Peyer's patch (tissue), 4 donors: ENCODE measurements around the gene SPATS2. TPM values are rescaled to one million over a fixed set of nuclear protein-coding genes. Genes with fewer than 3 reads are reported as not detected.

ENCODE experiments used
- DNase-seq, 3 donors: peaks; one replicate each; pipeline ENCODE4 v3.0.0-alpha.2; 2017 to 2019
- H3K27ac ChIP-seq, 4 donors: fragments of 200-600 bp; sonication (generic); one replicate each; pipeline ENCODE4 v1.5.1; 2016 to 2019
- H3K27me3 ChIP-seq, 2 donors: fragments of 200-600 bp; sonication (generic); one replicate each; pipeline ENCODE4 v1.5.1; 2019
- H3K36me3 ChIP-seq, 3 donors: fragments of 200-600 bp; sonication (generic); one replicate each; pipeline ENCODE4 v1.5.1; 2016 to 2019
- H3K4me1 ChIP-seq, 4 donors: fragments of 200-600 bp; sonication (generic); one replicate each; pipeline ENCODE4 v1.5.1; 2016 to 2019
- H3K4me3 ChIP-seq, 4 donors: fragments of 200-600 bp; sonication (generic); 1 replicate in 3 of 4; 2 replicates in 1 of 4; pipeline ENCODE4 v1.5.1; 2016 to 2019; ENCODE audit warnings: mild to moderate bottlenecking in 1 of 4
- H3K9me3 ChIP-seq, 4 donors: fragments of 200-600 bp; sonication (generic); one replicate each; pipeline ENCODE4 v1.5.1; 2016 to 2019; ENCODE audit warnings: mild to moderate bottlenecking in 1 of 4
- CTCF ChIP-seq, 6 experiments: fragments of 450-650 bp in 4 of 6; fragments of 200-600 bp in 2 of 6; sonication (generic) in 1 of 6; IDR thresholded peaks; one replicate each; pipeline ENCODE4 v1.5.1; 2017 to 2019; ENCODE audit warnings: antibody characterized with exemption in 6 of 6, mild to moderate bottlenecking in 3 of 6, moderate library complexity in 1 of 6
- POLR2A ChIP-seq, 2 donors: fragments of 450-650 bp; IDR thresholded peaks; one replicate each; pipeline ENCODE4 v1.5.1; 2017; ENCODE audit warnings: antibody characterized with exemption in 2 of 2, mild to moderate bottlenecking in 2 of 2, moderate library complexity in 2 of 2
- total RNA-seq, 4 donors: library from RNA; depleted of rRNA; stranded (reverse); fragments of >200 nt; gene quantifications; one replicate each; pipeline ENCODE4 v1.1.0, GENCODE V29; 2016

Gene SPATS2
- total RNA-seq, 4 donors from 2014 or later: 20.2 to 49.5 (median 24.8) TPM

- TF ChIP-seq POLR2A (IDR thresholded peaks at IDR 0.05): no peak
- TF ChIP-seq CTCF (IDR thresholded peaks at IDR 0.05): peak in 2 of 6 experiments; percentile 17 to 29
Measured at GRCh38 chr12:49388682-49389386, 21.6 kb downstream of the SPATS2 start.

GRCh38 chr12:49389387-49389703, 22.1 kb downstream of the SPATS2 start:
- no peak for TF ChIP-seq POLR2A (IDR thresholded peaks at IDR 0.05)
- no peak for TF ChIP-seq CTCF (IDR thresholded peaks at IDR 0.05)
- H3K9me3 ChIP-seq: no peaks in the 10 kb centered on the region
- no peak overlapping the region for H3K27ac ChIP-seq

More at GRCh38 chr12:49388682-49389386, 21.6 kb downstream of the SPATS2 start:
- Histone ChIP-seq H3K27me3 (no peaks in the 10 kb centered on the region), H3K27ac (no peak overlapping the region), H3K4me3 (no peak overlapping the region), H3K36me3 (no peaks in the 10 kb centered on the region), H3K9me3 (no peaks in the 10 kb centered on the region), H3K4me1 (no peaks in the 10 kb centered on the region)
- DNase-seq: peak in 2 of 3 donors; percentile 51 to 72

GRCh38 chr12:49397000-49397399, 29.7 kb downstream of the SPATS2 start:
- TF ChIP-seq POLR2A (IDR thresholded peaks at IDR 0.05) (no peak), CTCF (IDR thresholded peaks at IDR 0.05) (no peak)
- DNase-seq: no peak

More at GRCh38 chr12:49389387-49389703, 22.1 kb downstream of the SPATS2 start:
- H3K36me3 ChIP-seq: no peaks in the 10 kb centered on the region
- no peak for DNase-seq
- H3K27me3 ChIP-seq: no peaks in the 10 kb centered on the region
- H3K4me1 ChIP-seq: no peaks in the 10 kb centered on the region
- no peak overlapping the region for H3K4me3 ChIP-seq

GRCh38 chr12:49400304-49400703, 33.0 kb downstream of the SPATS2 start:
- no peak overlapping the region for H3K4me3 ChIP-seq
- H3K36me3 ChIP-seq: no peaks in the 10 kb centered on the region
- H3K9me3 ChIP-seq: no peaks in the 10 kb centered on the region
- no peak for DNase-seq
- H3K27me3 ChIP-seq: no peaks in the 10 kb centered on the region
- TF ChIP-seq CTCF (IDR thresholded peaks at IDR 0.05): no peak
- H3K4me1 ChIP-seq: no peaks in the 10 kb centered on the region
- no peak overlapping the region for H3K27ac ChIP-seq

More at GRCh38 chr12:49397000-49397399, 29.7 kb downstream of the SPATS2 start:
- H3K36me3 ChIP-seq: no peaks in the 10 kb centered on the region
- no peak overlapping the region for H3K4me3 ChIP-seq
- no peak overlapping the region for H3K27ac ChIP-seq
- H3K4me1 ChIP-seq: no peaks in the 10 kb centered on the region
- H3K27me3 ChIP-seq: no peaks in the 10 kb centered on the region
- no peaks in the 10 kb centered on the region for H3K9me3 ChIP-seq

- Histone ChIP-seq H3K9me3 (no peaks in the 10 kb centered on the region), H3K4me3 (no peak overlapping the region), H3K36me3 (no peaks in the 10 kb centered on the region), H3K27me3 (no peaks in the 10 kb centered on the region), H3K27ac (no peak overlapping the region), H3K4me1 (no peaks in the 10 kb centered on the region)
- no peak for DNase-seq
- TF ChIP-seq CTCF (IDR thresholded peaks at IDR 0.05): no peak
- no peak for TF ChIP-seq POLR2A (IDR thresholded peaks at IDR 0.05)
Measured at GRCh38 chr12:49403971-49404450, 36.7 kb downstream of the SPATS2 start.
